HG03565 (cell line): ENCODE measurements around the gene CTAGE4.
"Not testable (repeated sequence)": the region's sequence is repeated elsewhere in the genome, so short reads cannot be mapped to it uniquely, and the experiment has no call there.

Source experiments
- ATAC-seq: cut with Tn5 transposase; IDR thresholded peaks from one replicate; pipeline ENCODE4 v1.9.1; 2021; ENCODE audit warnings: mild to moderate bottlenecking, moderate library complexity; ENCODE audit not compliant: unreplicated experiment

CTAGE4 gene

DNA sequence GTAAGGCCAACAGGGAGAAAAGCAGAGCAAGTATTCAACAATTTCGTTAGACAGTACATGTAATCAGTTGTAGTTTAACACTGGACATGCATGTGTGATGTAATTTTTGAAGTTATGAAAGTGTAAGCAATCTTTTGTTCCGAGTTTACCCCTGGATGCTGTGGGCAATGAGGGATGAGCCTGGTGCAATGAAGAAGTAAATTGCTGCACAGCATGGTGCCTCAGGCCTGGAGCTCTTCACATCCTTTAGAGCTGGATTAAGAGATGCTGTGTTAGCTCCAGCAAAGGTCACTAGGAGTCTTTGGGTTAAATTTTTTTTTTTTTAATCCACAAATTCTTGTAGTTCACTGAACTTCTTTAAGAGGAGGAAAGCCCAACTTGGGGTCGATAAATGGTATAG, 19.8 kb downstream of the CTAGE4 start:
- not testable (repeated sequence) for ATAC-seq

GRCh38 chr7:144205306-144205705, 22.0 kb downstream of the CTAGE4 start:
- not testable (repeated sequence) for ATAC-seq

GRCh38 chr7:144217200-144217599, 33.9 kb downstream of the CTAGE4 start:
- ATAC-seq = not testable (repeated sequence)

DNA sequence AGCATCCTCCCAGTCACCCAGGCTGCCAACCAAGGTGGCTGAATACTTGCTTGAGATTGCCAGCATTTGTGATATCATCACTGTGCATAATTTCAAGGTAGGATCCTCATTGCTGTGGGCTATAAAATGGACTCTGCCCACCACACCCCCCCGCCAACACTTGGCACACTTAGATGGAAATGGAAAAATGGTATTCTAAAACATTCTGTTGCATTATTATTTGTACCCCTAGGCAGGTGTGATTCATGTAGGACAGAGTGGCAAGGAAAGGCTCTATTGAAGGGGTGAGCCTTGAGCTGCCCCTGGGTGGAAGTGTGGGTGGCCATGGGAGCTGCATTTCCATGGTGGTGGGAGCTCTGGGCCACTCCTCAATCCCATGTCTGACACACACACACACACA, 35.3 kb downstream of the CTAGE4 start:
- not testable (repeated sequence) for ATAC-seq

DNA sequence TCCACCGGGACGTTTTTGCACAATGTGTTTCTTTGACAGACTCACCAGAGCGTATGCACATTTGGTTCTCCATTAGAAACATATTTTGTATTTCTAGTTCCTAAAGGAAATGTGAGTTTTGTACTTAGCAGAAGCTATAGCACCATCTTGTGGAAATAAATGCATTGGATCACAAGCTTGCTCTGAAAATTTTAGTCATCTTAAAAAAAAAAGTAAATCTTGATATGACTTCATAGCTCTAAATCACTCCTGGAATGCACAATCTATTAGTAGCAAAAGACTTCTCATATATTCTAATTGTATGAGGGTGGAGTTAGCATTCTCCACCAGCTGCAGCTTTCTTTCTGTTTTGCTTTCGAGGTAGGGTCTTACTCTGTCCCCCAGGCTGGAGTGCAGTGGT, 35.9 kb downstream of the CTAGE4 start:
- ATAC-seq = not testable (repeated sequence)

GRCh38 chr7:144220531-144220930, 37.3 kb downstream of the CTAGE4 start:
- ATAC-seq = not testable (repeated sequence)

GRCh38 chr7:144223675-144224074, 40.4 kb downstream of the CTAGE4 start:
- not testable (repeated sequence) for ATAC-seq

DNA sequence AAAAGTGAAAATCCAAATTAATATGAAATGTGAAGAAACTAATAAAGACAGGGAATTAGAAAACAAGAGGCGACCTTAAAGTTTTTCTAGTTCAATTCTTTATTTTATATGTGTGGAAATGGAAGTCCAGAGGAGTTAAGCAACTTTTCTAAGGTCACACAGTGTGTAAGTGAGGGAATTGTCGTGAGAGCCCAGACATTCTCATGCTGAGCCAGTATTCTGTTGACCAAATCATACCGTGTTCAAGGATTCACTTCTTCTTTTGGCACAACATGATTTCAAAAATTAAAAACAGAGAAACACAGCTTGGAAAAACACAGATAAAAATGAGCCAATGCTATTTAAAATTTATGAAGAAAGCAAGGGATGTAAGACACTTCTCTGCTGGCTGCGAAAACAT, 43.6 kb downstream of the CTAGE4 start:
- not testable (repeated sequence) for ATAC-seq

GRCh38 chr7:144228810-144229209, 45.5 kb downstream of the CTAGE4 start:
- not testable (repeated sequence) for ATAC-seq

- not testable (repeated sequence) for ATAC-seq
Observed at GRCh38 chr7:144231027-144231426, 47.8 kb downstream of the CTAGE4 start.

GRCh38 chr7:144233039-144233438, 49.8 kb downstream of the CTAGE4 start:
- not testable (repeated sequence) for ATAC-seq
